GM23338 (cell line): ENCODE results near the gene CATSPER3. TPM values are rescaled to one million over a fixed set of nuclear protein-coding genes. Genes with fewer than 3 reads are reported as not detected.

Source experiments
- ATAC-seq: fragments of 200-7000 bp; cut with Tn5 transposase; 3 replicates; pipeline ENCODE4 v1.9.1; 2020
- DNase-seq: peaks from one replicate; pipeline ENCODE4 v3.0.0-alpha.2; 2015; ENCODE audit warnings: low spot score
- H2AFZ ChIP-seq: fragments of 200-600 bp; sonication (generic); 2 replicates; pipeline ENCODE4 v1.8.0; 2016; ENCODE audit warnings: antibody characterized with exemption, mild to moderate bottlenecking, moderate library complexity
- H3F3A ChIP-seq: fragments of 200-600 bp; sonication (generic); replicated peaks from 2 replicates; pipeline ENCODE4 v1.8.0; 2017; ENCODE audit warnings: antibody characterized with exemption, mixed run types, low read depth
- H3K27ac ChIP-seq: fragments of 200-600 bp; sonication (generic); 2 replicates; pipeline ENCODE4 v1.6.1; 2016; ENCODE audit warnings: low read depth
- H3K27me3 ChIP-seq: fragments of 200-600 bp; sonication (generic); 2 replicates; pipeline ENCODE4 v1.8.0; 2016; ENCODE audit warnings: mild to moderate bottlenecking, mixed run types, moderate library complexity; ENCODE audit not compliant: insufficient read depth
- H3K36me3 ChIP-seq: fragments of 200-600 bp; sonication (generic); 2 replicates; pipeline ENCODE4 v1.8.0; 2016; ENCODE audit warnings: mild to moderate bottlenecking; ENCODE audit not compliant: insufficient read depth
- H3K4me1 ChIP-seq: fragments of 200-600 bp; sonication (generic); 2 replicates; pipeline ENCODE4 v1.8.0; 2016; ENCODE audit warnings: mild to moderate bottlenecking, moderate library complexity; ENCODE audit not compliant: insufficient read depth
- H3K4me2 ChIP-seq: fragments of 200-600 bp; sonication (generic); 2 replicates; pipeline ENCODE4 v1.7.1; 2017; ENCODE audit warnings: mixed run types
- H3K4me3 ChIP-seq: fragments of 200-600 bp; sonication (generic); 2 replicates; pipeline ENCODE4 v1.6.1; 2016; ENCODE audit warnings: mixed run types
- H3K79me2 ChIP-seq: fragments of 200-600 bp; sonication (generic); replicated peaks from 2 replicates; pipeline ENCODE4 v1.8.0; 2017; ENCODE audit warnings: mild to moderate bottlenecking; ENCODE audit not compliant: insufficient read depth
- H3K9me2 ChIP-seq: fragments of 200-600 bp; sonication (generic); 2 replicates; pipeline ENCODE4 v1.8.0; 2017; ENCODE audit not compliant: insufficient read depth
- H4K20me1 ChIP-seq: fragments of 200-600 bp; sonication (generic); replicated peaks from 2 replicates; pipeline ENCODE4 v1.8.0; 2017; ENCODE audit warnings: mild to moderate bottlenecking; ENCODE audit not compliant: insufficient read depth
- H3K27ac Mint-ChIP-seq: 2 replicates; pipeline ENCODE4 v1.8.0; 2020; ENCODE audit warnings: inconsistent platforms, mild to moderate bottlenecking, moderate library complexity, mixed read lengths
- H3K27me3 Mint-ChIP-seq: 3 replicates; pipeline ENCODE4 v1.8.0; 2022; ENCODE audit warnings: low read depth, mild to moderate bottlenecking, moderate library complexity, mixed read lengths, inconsistent platforms; ENCODE audit not compliant: insufficient read depth, poor library complexity
- H3K36me3 Mint-ChIP-seq: 3 replicates; pipeline ENCODE4 v1.8.0; 2021; ENCODE audit warnings: low read depth, mild to moderate bottlenecking, inconsistent platforms, moderate library complexity, mixed read lengths
- H3K4me1 Mint-ChIP-seq: 3 replicates; pipeline ENCODE4 v1.8.0; 2020; ENCODE audit warnings: mild to moderate bottlenecking, inconsistent platforms, mixed read lengths
- H3K4me3 Mint-ChIP-seq: 3 replicates; pipeline ENCODE4 v1.8.0; 2021; ENCODE audit warnings: moderate library complexity, mild to moderate bottlenecking, inconsistent platforms, mixed read lengths
- H3K9me3 Mint-ChIP-seq: 3 replicates; pipeline ENCODE4 v1.8.0; 2020; ENCODE audit warnings: moderate library complexity, mild to moderate bottlenecking, inconsistent platforms, mixed read lengths
- CREB1 ChIP-seq: fragments of 250-450 bp; sonication (Bioruptor Pico); IDR thresholded peaks from 2 replicates; pipeline ENCODE4 v1.5.0; 2020; ENCODE audit warnings: low read depth, mild to moderate bottlenecking, moderate library complexity
- ETS1 ChIP-seq: IDR thresholded peaks from 2 replicates; pipeline ENCODE4 v1.6.1; 2016; ENCODE audit warnings: antibody characterized with exemption
- JUNB ChIP-seq: IDR thresholded peaks from one replicate; pipeline ENCODE4 v1.6.1; 2016; ENCODE audit warnings: antibody characterized with exemption; ENCODE audit not compliant: unreplicated experiment
- REST ChIP-seq: IDR thresholded peaks from one replicate; pipeline ENCODE4 v1.6.1; 2018; ENCODE audit warnings: antibody characterized with exemption; ENCODE audit not compliant: unreplicated experiment
- ZNF331 ChIP-seq: fragments of 250-450 bp; sonication (Bioruptor Pico); IDR thresholded peaks from 2 replicates; pipeline ENCODE4 v1.5.0; 2020; ENCODE audit warnings: low read depth, mild to moderate bottlenecking, moderate library complexity
- ZNF462 ChIP-seq: fragments of 250-450 bp; sonication (Bioruptor Pico); IDR thresholded peaks from 2 replicates; pipeline ENCODE4 v1.5.0; 2020; ENCODE audit warnings: mild to moderate bottlenecking, moderate library complexity
- polyA plus RNA-seq: library from polyadenylated mRNA; unstranded; fragments of >200 nt; fragmentation: Nextera tagmentation; extraction: Ambion mirVana; gene quantifications from 2 replicates; pipeline ENCODE4 v1.2.1, GENCODE V29; 2016
- total RNA-seq: library from RNA; depleted of rRNA; stranded (reverse); fragments of >200 nt; shearing (Covaris generic); gene quantifications from 2 replicates; pipeline ENCODE4 v1.2.3, GENCODE V29; 2014

CATSPER3 gene
- total and polyA plus RNA-seq, 2 experiments from 2014 or later, result 0.19 TPM; not detected in 1

GRCh38 chr5:135012951-135013391, 45.3 kb downstream of the CATSPER3 start (continued):
- TF ChIP-seq ETS1 (no peak), JUNB (no peak)

GRCh38 chr5:135013445-135013844, 45.7 kb downstream of the CATSPER3 start:
- H3K36me3 Mint-ChIP-seq, result no peaks in the 10 kb centered on the region

More at GRCh38 chr5:135013445-135013844, 45.7 kb downstream of the CATSPER3 start:
- H3K79me2 ChIP-seq, result no peaks in the 10 kb centered on the region
- H3K4me2 ChIP-seq, result no peak overlapping the region
- TF ChIP-seq ZNF331 (no peak), ETS1 (no peak), ZNF462 (no peak), CREB1 (CRISPR knock-in tag) (no peak), REST (no peak)
- no peak overlapping the region for H3K4me3 Mint-ChIP-seq
- no peak overlapping the region for H3K4me3 ChIP-seq
- no peaks in the 10 kb centered on the region for H3K9me2 ChIP-seq
- no peak for DNase-seq
- no peak for ATAC-seq
- no peak overlapping the region for H3K27ac ChIP-seq
- no peaks in the 10 kb centered on the region for H3K27me3 ChIP-seq
- H3K4me1 ChIP-seq, result no peaks in the 10 kb centered on the region
- H2AFZ ChIP-seq, result no peak overlapping the region
- H3K36me3 ChIP-seq, result no peaks in the 10 kb centered on the region
- no peak overlapping the region for H3K27ac Mint-ChIP-seq
- H3K9me3 Mint-ChIP-seq, result no peaks in the 10 kb centered on the region
- peaks cover 3% of the 10 kb centered on the region for H3K4me1 Mint-ChIP-seq
- H4K20me1 ChIP-seq, result no peaks in the 10 kb centered on the region
- peaks cover 4% of the 10 kb centered on the region for H3K27me3 Mint-ChIP-seq
- H3F3A ChIP-seq, result no peaks in the 10 kb centered on the region
